HepG2 (cell line): ENCODE data around the gene HS6ST2. TPM values are rescaled to one million over a fixed set of nuclear protein-coding genes. Genes with fewer than 3 reads are reported as not detected.

ENCODE experiments used
- ATAC-seq: fragments of 200-7000 bp; cut with Tn5 transposase; 3 replicates; pipeline ENCODE4 v1.9.1; 2020; ENCODE audit warnings: mild to moderate bottlenecking, moderate library complexity
- BruUV-seq: library from RNA; stranded (reverse); fragments of 400-500 nt; replicated peaks from 2 replicates; lab custom pipeline; 2021; lab: Mats Ljungman, UMichigan
- CTCF ChIA-PET: fragments of 300-600 bp; formaldehyde crosslinking; extraction: SDS; loops from one replicate; lab custom pipeline; 2021; ENCODE audit warnings: low total read pairs, inconsistent platforms, low intra/inter-chr PET ratio; lab: Yijun Ruan, JAX
- POLR2A ChIA-PET: fragments of 350-600 bp; sonication (Branson Sonifier 250); formaldehyde crosslinking; loops from one replicate; lab custom pipeline; 2020; ENCODE audit warnings: antibody characterized with exemption, inconsistent platforms; lab: Yijun Ruan, JAX
- DNase-seq: peaks from one replicate; pipeline ENCODE4 v3.0.0-alpha.2; 2015; ENCODE audit warnings: low spot score
- FAIRE-seq: peaks from 3 replicates; lab custom pipeline; 2011; peaks lifted over from hg19 to GRCh38; lab: Jason Lieb, UNC
- H2AFZ ChIP-seq: one replicate; pipeline ENCODE4 v1.6.1; 2011; ENCODE audit warnings: low read length, inconsistent platforms
- H3K27ac ChIP-seq: fragments of 300-600 bp; 3 replicates; pipeline ENCODE4 v1.8.0; 2011; ENCODE audit warnings: mixed run types, mild to moderate bottlenecking, mixed read lengths, low read length, inconsistent platforms; ENCODE audit not compliant: insufficient read depth; ENCODE audit errors: extremely low read length
- H3K27me3 ChIP-seq, 2 experiments: fragments of 200-600 bp in 1 of 2; 2 replicates in 1 of 2; 3 replicates in 1 of 2; pipeline versions ENCODE4 v1.6.0 to v1.8.0; 2011; ENCODE audit warnings: low read length in 2 of 2, mild to moderate bottlenecking in 2 of 2, moderate library complexity in 2 of 2, inconsistent platforms in 1 of 2; ENCODE audit not compliant: insufficient read depth in 2 of 2, control insufficient read depth in 1 of 2
- H3K36me3 ChIP-seq, 2 experiments: fragments of 200-600 bp in 1 of 2; replicated peaks in 1 of 2; 2 replicates in 1 of 2; 3 replicates in 1 of 2; pipeline versions ENCODE4 v1.5.1 to v1.8.0; 2011; ENCODE audit warnings: low read length in 2 of 2, inconsistent platforms in 1 of 2; ENCODE audit not compliant: insufficient read depth in 2 of 2, control insufficient read depth in 1 of 2
- H3K4me1 ChIP-seq: 2 replicates; pipeline ENCODE4 v1.5.1; 2012; ENCODE audit warnings: low read length, inconsistent platforms; ENCODE audit not compliant: insufficient read depth
- H3K4me2 ChIP-seq: 2 replicates; pipeline ENCODE4 v1.6.0; 2011; ENCODE audit warnings: low read depth, low read length, inconsistent platforms
- H3K4me3 ChIP-seq, 3 experiments: fragments of 200-600 bp in 1 of 3; sonication (generic), shearing (Covaris generic) in 1 of 3; replicated peaks in 1 of 3; 2 replicates each; pipeline ENCODE4 v1.5.1; 2011 to 2016; ENCODE audit warnings: low read length in 3 of 3, inconsistent platforms in 2 of 3, low read depth in 2 of 3, mild to moderate bottlenecking in 2 of 3, control low read depth in 1 of 3, mixed read lengths in 1 of 3; ENCODE audit not compliant: insufficient read depth in 1 of 3
- H3K79me2 ChIP-seq: one replicate; pipeline ENCODE4 v1.6.1; 2011; ENCODE audit warnings: low read length, inconsistent platforms; ENCODE audit not compliant: insufficient read depth
- H3K9ac ChIP-seq: 2 replicates; pipeline ENCODE4 v1.6.0; 2011; ENCODE audit warnings: mild to moderate bottlenecking, low read depth, low read length, inconsistent platforms; ENCODE audit not compliant: insufficient read depth
- H3K9me3 ChIP-seq: 2 replicates; pipeline ENCODE4 v1.5.1; 2012; ENCODE audit warnings: mild to moderate bottlenecking, low read length
- H4K20me1 ChIP-seq: 2 replicates; pipeline ENCODE4 v1.6.0; 2011; ENCODE audit warnings: inconsistent platforms, mild to moderate bottlenecking, low read length, moderate library complexity; ENCODE audit not compliant: insufficient read depth
- IKZF1 ChIP-seq: fragments of 450-650 bp; IDR thresholded peaks from 2 replicates; pipeline ENCODE4 v1.7.1; 2016
- KMT2B ChIP-seq: IDR thresholded peaks from 2 replicates; pipeline ENCODE4 v1.6.1; 2016; ENCODE audit warnings: missing genetic modification reagents, missing compliant biosample characterization
- SMC3 ChIP-seq: IDR thresholded peaks from 2 replicates; pipeline ENCODE4 v1.6.1; 2011; ENCODE audit warnings: low read length, improper control_type of control experiment
- SUZ12 ChIP-seq: fragments of 150-350 bp; IDR thresholded peaks from 2 replicates; pipeline ENCODE4 v1.6.1; 2014; ENCODE audit warnings: low read depth, low read length
- TAF15 ChIP-seq: fragments of 200-400 bp; formaldehyde crosslinking; IDR thresholded peaks from one replicate; pipeline ENCODE4 v1.6.1; 2018; ENCODE audit warnings: mild to moderate bottlenecking, low read depth, low read length; ENCODE audit not compliant: poor library complexity, severe bottlenecking
- TBP ChIP-seq: sonication (generic); formaldehyde crosslinking; IDR thresholded peaks from 2 replicates; pipeline ENCODE4 v1.5.0; 2020; ENCODE audit warnings: missing genetic modification reagents
- ZC3H13 ChIP-seq: sonication (generic); formaldehyde crosslinking; IDR thresholded peaks from 2 replicates; pipeline ENCODE4 v1.8.1; 2023; ENCODE audit warnings: mild to moderate bottlenecking, missing genetic modification reagents, moderate library complexity
- ZNF253 ChIP-seq: sonication (generic); formaldehyde crosslinking; IDR thresholded peaks from 2 replicates; pipeline ENCODE4 v1.8.0; 2022; ENCODE audit warnings: mild to moderate bottlenecking, missing genetic modification reagents, borderline replicate concordance
- ZNF670 ChIP-seq: sonication (generic); formaldehyde crosslinking; IDR thresholded peaks from 2 replicates; pipeline ENCODE4 v1.8.0; 2022; ENCODE audit warnings: mild to moderate bottlenecking, missing genetic modification reagents, borderline replicate concordance
- WGBS: methylation state at CpG from one replicate; pipeline ENCODE4 v1.1.6; 2017; ENCODE audit warnings: low lambda C conversion rate; 5-methylcytosine and 5-hydroxymethylcytosine counted together
- in situ Hi-C: cut with HindIII; loops from 2 replicates; pipeline ENCODE4 v1.10.0; 2017; ENCODE audit warnings: low pct_unique_long_range_greater_than_20kb; ENCODE audit not compliant: extremely low pct_ligation_motif_present
- intact Hi-C: fragments of 100-400 bp; cut with micrococcal nuclease; formaldehyde crosslinking; loops from one replicate; pipeline ENCODE4 v1.10.0; 2022; ENCODE audit not compliant: unreplicated experiment
- polyA plus RNA-seq, 8 experiments: library from polyadenylated mRNA; depleted of rRNA in 3 of 8; stranded (reverse) in 7 of 8; unstranded in 1 of 8; fragments of >200 nt; fragmentation: Illumina TruSeq in 4 of 8; extraction: Trizol in 4 of 8; gene quantifications; 2 replicates each; pipeline versions ENCODE4 v1.2.1 to v1.2.3, GENCODE V29; 2011 to 2016; ENCODE audit warnings: low read depth in 4 of 8, missing spikeins in 1 of 8, mixed read lengths in 1 of 8; ENCODE audit not compliant: insufficient read depth in 1 of 8
- total RNA-seq, 5 experiments: library from RNA; depleted of rRNA; stranded (reverse); fragments of >200 nt; fragmentation: Illumina TruSeq; extraction: Trizol; gene quantifications; 2 replicates each; pipeline ENCODE4 v1.2.3, GENCODE V29; 2016; ENCODE audit warnings: low read depth in 1 of 5
- TF ChIP-seq, protein P1 (sequence below): IDR thresholded peaks from 2 replicates; pipeline ENCODE4 v1.6.1; 2012; ENCODE audit warnings: low read length, improper control_type of control experiment
- TF ChIP-seq, protein P2 (sequence below): sonication (generic); formaldehyde crosslinking; IDR thresholded peaks from 2 replicates; pipeline ENCODE4 v1.8.0; 2022; ENCODE audit warnings: missing genetic modification reagents, mild to moderate bottlenecking, borderline replicate concordance

Gene HS6ST2
- total and polyA plus RNA-seq, 2 of the 13 experiments (the other 11 are each of a cell fraction or from before 2014, with no cell fraction given) = 0.05 TPM; not detected in 1

DNA sequence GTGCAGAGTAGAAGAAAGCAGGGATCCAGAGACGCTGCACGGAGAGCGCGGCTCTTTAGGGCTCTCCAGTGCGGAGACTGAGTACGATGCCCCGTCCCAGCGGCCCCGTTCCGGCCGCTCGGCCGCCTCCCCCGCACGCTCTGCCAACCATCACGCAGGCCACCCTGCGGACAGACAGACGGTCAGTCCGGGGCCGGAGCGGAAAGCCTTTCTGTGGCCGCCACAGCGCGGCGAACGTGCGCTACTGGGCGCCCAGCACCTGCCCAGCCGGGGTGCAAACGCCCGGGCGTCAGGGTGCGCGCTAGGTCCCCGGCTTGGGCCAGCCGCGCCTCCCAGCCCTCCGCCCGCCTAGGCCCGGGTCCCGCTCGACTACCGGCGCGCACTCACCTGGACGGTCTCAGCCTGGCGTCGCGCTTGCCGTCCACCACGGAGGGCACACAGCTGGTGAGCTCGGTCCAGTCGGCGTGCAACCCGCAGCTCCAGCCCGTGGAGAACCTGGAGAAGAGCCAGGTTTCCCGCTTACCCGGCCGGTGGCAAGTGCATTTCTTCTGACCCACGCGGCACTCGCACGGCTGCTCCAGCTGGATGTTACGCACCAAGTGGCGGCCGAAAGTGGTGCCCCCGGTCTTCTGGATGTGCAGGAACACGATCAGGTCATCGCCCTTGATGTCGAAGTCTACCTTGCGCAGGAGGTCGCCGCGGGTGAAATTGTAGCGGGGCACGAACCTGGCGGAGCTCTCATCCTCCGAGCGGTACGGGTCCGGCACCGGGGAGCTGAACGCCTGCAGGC is 1.8 kb downstream of the HS6ST2 start:
- ATAC-seq = no peak
- Histone ChIP-seq H3K9me3 (no peaks in the 10 kb centered on the region), H4K20me1 (no peaks in the 10 kb centered on the region), H3K79me2 (no peaks in the 10 kb centered on the region), H3K9ac (no peak overlapping the region), H3K4me1 (no peaks in the 10 kb centered on the region), H2AFZ (no peak overlapping the region), H3K4me2 (no peak overlapping the region), H3K27me3 (peaks cover 0 to 13% of the 10 kb centered on the region in 2 experiments; a peak in 2 of 5 replicates), H3K27ac (no peak overlapping the region), H3K4me3 (no peak overlapping the region), H3K36me3 (no peaks in the 10 kb centered on the region)
- ChIA-PET POLR2A (no interaction called here), CTCF (no interaction called here)
- no peak for TF ChIP-seq TBP (CRISPR knock-in tag)
- TF ChIP-seq SMC3 = no peak
- no peak for TF ChIP-seq SUZ12
- no peak for TF ChIP-seq KMT2B (CRISPR knock-in tag)
- TF ChIP-seq, protein P1, sequence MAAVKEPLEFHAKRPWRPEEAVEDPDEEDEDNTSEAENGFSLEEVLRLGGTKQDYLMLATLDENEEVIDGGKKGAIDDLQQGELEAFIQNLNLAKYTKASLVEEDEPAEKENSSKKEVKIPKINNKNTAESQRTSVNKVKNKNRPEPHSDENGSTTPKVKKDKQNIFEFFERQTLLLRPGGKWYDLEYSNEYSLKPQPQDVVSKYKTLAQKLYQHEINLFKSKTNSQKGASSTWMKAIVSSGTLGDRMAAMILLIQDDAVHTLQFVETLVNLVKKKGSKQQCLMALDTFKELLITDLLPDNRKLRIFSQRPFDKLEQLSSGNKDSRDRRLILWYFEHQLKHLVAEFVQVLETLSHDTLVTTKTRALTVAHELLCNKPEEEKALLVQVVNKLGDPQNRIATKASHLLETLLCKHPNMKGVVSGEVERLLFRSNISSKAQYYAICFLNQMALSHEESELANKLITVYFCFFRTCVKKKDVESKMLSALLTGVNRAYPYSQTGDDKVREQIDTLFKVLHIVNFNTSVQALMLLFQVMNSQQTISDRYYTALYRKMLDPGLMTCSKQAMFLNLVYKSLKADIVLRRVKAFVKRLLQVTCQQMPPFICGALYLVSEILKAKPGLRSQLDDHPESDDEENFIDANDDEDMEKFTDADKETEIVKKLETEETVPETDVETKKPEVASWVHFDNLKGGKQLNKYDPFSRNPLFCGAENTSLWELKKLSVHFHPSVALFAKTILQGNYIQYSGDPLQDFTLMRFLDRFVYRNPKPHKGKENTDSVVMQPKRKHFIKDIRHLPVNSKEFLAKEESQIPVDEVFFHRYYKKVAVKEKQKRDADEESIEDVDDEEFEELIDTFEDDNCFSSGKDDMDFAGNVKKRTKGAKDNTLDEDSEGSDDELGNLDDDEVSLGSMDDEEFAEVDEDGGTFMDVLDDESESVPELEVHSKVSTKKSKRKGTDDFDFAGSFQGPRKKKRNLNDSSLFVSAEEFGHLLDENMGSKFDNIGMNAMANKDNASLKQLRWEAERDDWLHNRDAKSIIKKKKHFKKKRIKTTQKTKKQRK = no peak
- TF ChIP-seq, protein P2, sequence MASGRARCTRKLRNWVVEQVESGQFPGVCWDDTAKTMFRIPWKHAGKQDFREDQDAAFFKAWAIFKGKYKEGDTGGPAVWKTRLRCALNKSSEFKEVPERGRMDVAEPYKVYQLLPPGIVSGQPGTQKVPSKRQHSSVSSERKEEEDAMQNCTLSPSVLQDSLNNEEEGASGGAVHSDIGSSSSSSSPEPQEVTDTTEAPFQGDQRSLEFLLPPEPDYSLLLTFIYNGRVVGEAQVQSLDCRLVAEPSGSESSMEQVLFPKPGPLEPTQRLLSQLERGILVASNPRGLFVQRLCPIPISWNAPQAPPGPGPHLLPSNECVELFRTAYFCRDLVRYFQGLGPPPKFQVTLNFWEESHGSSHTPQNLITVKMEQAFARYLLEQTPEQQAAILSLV = no peak
- TF ChIP-seq ZNF253 (CRISPR knock-in tag) = no peak
- TF ChIP-seq ZC3H13 = no peak
- TF ChIP-seq IKZF1 = no peak
- no peak for TF ChIP-seq TAF15
- TF ChIP-seq ZNF670 (CRISPR knock-in tag) = no peak
- 96% methylated on average over 4 of the region's 83 CpGs for WGBS
- no TSS peak for BruUV-seq
- intact Hi-C loops (no loop called here), in situ Hi-C loops (no loop called here)
- FAIRE-seq = no peak
- no peak for DNase-seq
